SK-N-MC (cell line): Measurements from ENCODE around the gene GLI3.

Experiments used
- DNase-seq: peaks from one replicate; pipeline ENCODE4 v3.0.0-alpha.2; 2011; ENCODE audit warnings: low read depth, low spot score
- H3K27ac ChIP-seq: fragments of 200-600 bp; sonication (generic); 2 replicates; pipeline ENCODE4 v1.5.1; 2016; ENCODE audit warnings: mixed run types
- H3K36me3 ChIP-seq: fragments of 200-600 bp; sonication (generic); 2 replicates; pipeline ENCODE4 v1.6.1; 2017; ENCODE audit warnings: antibody characterized with exemption, low read length, mixed read lengths; ENCODE audit not compliant: insufficient read depth
- H3K4me3 ChIP-seq: fragments of 200-600 bp; sonication (generic); 2 replicates; pipeline ENCODE4 v1.5.1; 2016
- H3K9ac ChIP-seq: fragments of 200-600 bp; sonication (generic); 2 replicates; pipeline ENCODE4 v1.8.0; 2017; ENCODE audit warnings: mixed run types, mixed read lengths; ENCODE audit not compliant: insufficient read length
- H3K9me3 ChIP-seq: fragments of 200-600 bp; sonication (generic); 2 replicates; pipeline ENCODE4 v1.6.1; 2017; ENCODE audit warnings: low read depth, mild to moderate bottlenecking, antibody characterized with exemption, low read length, moderate library complexity, mixed read lengths
- EZH2 ChIP-seq: fragments of 200-600 bp; sonication (generic); IDR thresholded peaks from one replicate; pipeline ENCODE4 v1.6.1; 2017; ENCODE audit warnings: antibody characterized with exemption
- FOXP2 ChIP-seq: optimal IDR thresholded peaks from 2 replicates; pipeline ENCODE3; 2011; ENCODE audit warnings: mild to moderate bottlenecking, moderate library complexity; ENCODE audit not compliant: insufficient read depth; ENCODE audit errors: extremely low read length, control extremely low read depth
- POLR2AphosphoS5 ChIP-seq: IDR thresholded peaks from 2 replicates; pipeline ENCODE4 v1.6.1; 2012; ENCODE audit warnings: mild to moderate bottlenecking, low read depth, low read length, borderline replicate concordance

Gene GLI3

DNA sequence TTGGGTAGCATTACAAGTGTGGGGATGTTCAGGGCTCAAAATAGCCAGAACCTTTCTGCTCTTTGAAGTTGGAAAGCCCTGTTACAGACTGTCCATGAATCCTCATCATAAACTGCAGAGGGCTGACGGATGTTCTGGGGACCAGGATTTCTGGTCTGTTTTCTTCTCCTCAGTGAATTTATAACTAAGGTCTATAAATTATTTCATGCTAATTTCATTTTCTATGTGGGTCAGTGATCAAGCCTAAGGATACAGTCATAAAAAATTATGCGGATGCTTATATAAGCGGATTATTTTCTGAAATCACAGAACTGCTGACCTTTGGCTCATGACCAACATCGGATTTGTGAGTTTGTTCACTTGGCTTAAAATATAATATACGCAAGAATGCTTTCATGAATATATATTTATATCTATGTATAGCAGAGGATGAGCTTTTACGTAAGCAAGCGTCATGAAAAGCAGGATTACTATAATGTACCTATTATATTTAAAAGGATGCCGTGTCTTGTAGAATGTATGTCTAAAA is 263.7 kb downstream of the GLI3 start:
- TF ChIP-seq POLR2AphosphoS5 (no peak), FOXP2 (no peak), EZH2 (no peak)
- DNase-seq: no peak
- H3K36me3 ChIP-seq: no peaks in the 10 kb centered on the region
- H3K9me3 ChIP-seq: no peaks in the 10 kb centered on the region
- H3K9ac ChIP-seq: no peak overlapping the region
- H3K4me3 ChIP-seq: no peak overlapping the region
- no peak overlapping the region for H3K27ac ChIP-seq

DNA sequence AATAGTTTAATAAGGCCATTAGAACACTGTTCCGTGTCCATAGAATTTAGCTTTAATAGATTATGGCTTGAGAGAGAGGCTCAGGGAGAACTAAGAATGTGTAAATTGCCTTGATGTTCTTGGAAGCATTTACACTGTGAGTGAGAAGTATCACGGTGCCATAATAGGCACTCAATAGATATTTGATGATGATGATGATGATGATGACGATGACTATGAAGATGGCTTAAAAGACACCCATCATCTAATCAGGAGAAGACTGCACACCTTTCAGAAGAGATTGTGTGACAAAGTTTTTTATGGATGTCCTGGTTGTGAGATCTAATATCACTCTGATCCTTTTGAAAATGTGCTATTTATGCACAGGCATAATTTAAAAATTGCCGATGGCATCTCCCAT is 264.2 kb downstream of the GLI3 start:
- H3K9ac ChIP-seq: no peak overlapping the region
- no peak for DNase-seq
- no peaks in the 10 kb centered on the region for H3K9me3 ChIP-seq
- H3K36me3 ChIP-seq: no peaks in the 10 kb centered on the region
- H3K27ac ChIP-seq: no peak overlapping the region
- no peak for TF ChIP-seq EZH2
- no peak for TF ChIP-seq FOXP2
- TF ChIP-seq POLR2AphosphoS5: no peak
- no peak overlapping the region for H3K4me3 ChIP-seq

DNA sequence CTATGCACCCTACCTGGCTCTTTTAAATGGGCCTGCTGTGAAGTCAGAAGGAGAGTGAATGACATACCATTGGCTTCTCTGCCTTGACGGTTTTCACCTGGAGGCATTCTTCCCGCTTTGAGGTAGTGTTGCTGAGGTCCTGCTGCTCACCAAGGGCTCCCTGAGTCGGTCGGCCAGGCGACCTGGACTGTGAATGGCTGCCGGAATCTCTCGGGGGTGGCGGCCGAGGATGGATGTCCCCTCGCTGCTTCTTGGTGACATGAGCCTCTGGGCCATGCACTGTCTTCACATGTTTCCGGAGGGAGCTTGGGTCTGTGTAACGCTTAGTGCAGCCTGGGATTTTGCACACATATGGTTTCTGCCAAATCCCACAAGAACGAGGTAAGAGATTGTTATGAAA is 264.7 kb downstream of the GLI3 start:
- TF ChIP-seq FOXP2: no peak
- TF ChIP-seq EZH2: no peak
- TF ChIP-seq POLR2AphosphoS5: no peak
- no peak overlapping the region for H3K27ac ChIP-seq
- no peaks in the 10 kb centered on the region for H3K36me3 ChIP-seq

DNA sequence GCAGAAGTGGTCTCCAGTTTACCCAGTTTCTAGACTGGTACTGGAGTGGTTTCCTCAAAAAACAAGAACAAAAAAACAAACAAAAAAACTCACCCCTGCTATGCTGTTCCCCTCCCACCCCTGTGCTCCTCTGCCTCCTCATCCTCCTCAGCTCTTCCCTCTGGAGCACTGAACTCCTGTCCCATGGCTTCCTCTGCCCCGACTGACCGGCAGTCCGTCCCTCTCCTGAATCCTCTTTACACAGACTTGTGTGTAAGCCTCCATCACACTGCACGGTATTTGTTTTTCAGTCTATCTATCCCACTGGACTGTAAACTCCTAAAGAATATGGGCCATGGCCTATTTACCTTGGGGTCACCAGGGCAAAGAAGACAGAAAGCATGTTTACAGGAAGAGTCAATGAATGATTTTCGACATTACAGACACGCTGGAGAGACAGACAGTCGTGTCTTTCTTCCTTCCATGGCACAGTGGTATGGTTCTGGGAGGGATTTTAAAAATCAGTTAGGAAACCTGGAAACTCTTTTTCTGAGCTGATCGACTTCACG is 265.3 kb downstream of the GLI3 start:
- Histone ChIP-seq H3K9ac (no peak overlapping the region), H3K36me3 (no peaks in the 10 kb centered on the region), H3K27ac (no peak overlapping the region), H3K4me3 (no peak overlapping the region), H3K9me3 (no peaks in the 10 kb centered on the region)
- TF ChIP-seq POLR2AphosphoS5 (no peak), FOXP2 (no peak), EZH2 (no peak)
- no peak for DNase-seq

More for the DNA sequence above, 264.7 kb downstream of the GLI3 start:
- H3K9ac ChIP-seq: no peak overlapping the region
- no peak for DNase-seq
- no peak overlapping the region for H3K4me3 ChIP-seq
- no peaks in the 10 kb centered on the region for H3K9me3 ChIP-seq

DNA sequence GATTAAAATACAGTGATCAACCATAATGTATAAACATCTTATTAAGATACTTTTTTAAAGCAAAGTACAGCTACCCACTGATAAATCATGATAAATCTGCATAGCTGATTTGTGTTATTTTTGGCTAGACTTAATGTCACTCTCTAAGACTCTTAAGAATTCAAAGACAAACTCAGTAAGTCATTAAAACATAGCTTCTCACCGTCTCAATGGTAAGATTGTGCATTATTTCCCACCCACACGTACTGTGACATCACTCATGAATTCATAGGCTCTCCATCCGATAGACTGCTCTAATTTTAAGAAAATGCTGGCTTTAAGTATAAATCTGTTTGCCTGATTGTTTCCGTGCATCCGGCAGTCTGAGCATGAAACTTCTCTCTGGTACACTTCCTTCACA is 266.1 kb downstream of the GLI3 start:
- Histone ChIP-seq H3K27ac (no peak overlapping the region), H3K9me3 (no peaks in the 10 kb centered on the region), H3K4me3 (no peak overlapping the region), H3K36me3 (no peaks in the 10 kb centered on the region), H3K9ac (no peak overlapping the region)
- TF ChIP-seq POLR2AphosphoS5 (no peak), EZH2 (no peak), FOXP2 (no peak)
- no peak for DNase-seq

DNA sequence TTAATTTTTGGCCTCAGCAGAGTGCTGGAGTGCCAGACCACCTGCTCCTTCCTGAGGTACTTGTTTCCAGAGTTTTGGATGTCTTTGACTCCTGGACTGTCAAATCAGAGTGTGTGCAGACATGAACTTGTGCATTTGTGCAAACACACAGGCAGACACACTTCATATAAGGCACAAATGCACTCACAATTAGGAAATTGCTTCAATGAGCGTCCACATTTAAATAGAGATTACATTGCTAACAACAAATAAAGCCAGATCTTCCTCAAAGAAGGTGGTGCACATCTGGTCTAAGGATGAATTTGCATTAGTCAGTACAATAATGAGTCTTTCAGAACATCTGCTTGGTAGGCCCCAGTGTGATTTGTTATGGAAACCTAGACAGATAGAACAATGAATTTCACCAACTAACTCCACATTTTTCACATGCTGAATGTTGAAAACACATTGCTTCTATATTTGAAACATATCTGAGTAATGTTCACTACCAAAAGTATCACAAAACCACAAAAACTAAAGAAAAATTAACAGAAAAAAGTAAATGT is 267.4 kb downstream of the GLI3 start:
- no peak for DNase-seq
- H3K36me3 ChIP-seq: no peaks in the 10 kb centered on the region
- H3K9ac ChIP-seq: no peak overlapping the region
- H3K27ac ChIP-seq: no peak overlapping the region
- TF ChIP-seq FOXP2: no peak
- TF ChIP-seq POLR2AphosphoS5: no peak
- TF ChIP-seq EZH2: no peak
- H3K4me3 ChIP-seq: no peak overlapping the region
- H3K9me3 ChIP-seq: no peaks in the 10 kb centered on the region

DNA sequence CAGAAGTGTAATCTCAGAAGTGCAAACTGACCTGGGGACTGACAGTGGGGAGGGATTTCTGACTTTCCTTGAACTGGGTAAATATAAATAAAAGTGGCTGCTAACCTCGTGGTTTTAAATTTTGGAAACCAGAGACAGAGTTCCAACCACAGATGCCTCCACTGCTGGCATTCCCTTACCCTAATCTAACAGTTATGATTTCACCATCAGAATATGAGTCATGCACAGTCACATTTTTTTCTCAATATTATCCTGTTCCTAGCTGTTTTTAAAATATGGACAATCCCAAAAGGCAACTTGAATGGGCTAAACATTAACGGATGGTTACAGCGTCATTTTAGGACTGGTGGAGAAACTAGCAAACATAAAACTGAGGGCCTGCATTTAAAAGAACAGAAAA is 269.9 kb downstream of the GLI3 start:
- no peak overlapping the region for H3K4me3 ChIP-seq
- H3K36me3 ChIP-seq: no peaks in the 10 kb centered on the region
- no peak overlapping the region for H3K9ac ChIP-seq
- H3K27ac ChIP-seq: no peak overlapping the region
- TF ChIP-seq FOXP2 (no peak), EZH2 (no peak), POLR2AphosphoS5 (no peak)
- no peaks in the 10 kb centered on the region for H3K9me3 ChIP-seq
- DNase-seq: no peak

DNA sequence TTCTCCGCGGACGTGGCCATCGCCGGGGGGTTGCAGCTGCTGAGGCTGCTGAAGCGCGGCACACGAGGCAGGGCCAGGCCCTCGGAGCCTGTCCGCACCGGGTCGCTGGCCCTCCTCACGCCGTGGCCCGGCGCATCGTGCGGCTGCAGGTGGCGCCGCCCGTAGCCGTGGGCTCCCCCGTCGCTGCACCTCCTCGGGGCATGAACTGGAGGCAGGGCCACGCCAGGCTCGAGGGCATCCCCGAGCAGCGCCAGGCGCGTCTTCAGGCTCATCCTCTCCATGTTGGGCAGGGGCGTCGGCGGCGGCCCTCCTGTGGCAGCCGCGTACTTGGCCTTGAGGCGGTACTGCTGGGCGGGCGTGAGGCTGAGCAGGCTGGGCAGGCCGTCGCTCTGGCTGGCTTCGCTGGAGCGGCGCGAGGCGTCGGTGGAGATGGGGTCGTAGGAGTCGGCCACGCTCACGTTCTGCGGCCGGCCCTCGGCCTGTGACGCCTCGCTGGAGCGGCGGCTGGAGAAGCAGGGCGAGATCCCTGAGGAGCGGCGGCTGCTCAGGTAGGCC is 271.0 kb downstream of the GLI3 start:
- Histone ChIP-seq H3K9ac (no peak overlapping the region), H3K9me3 (no peaks in the 10 kb centered on the region), H3K4me3 (no peak overlapping the region), H3K27ac (no peak overlapping the region), H3K36me3 (no peaks in the 10 kb centered on the region)
- no peak for TF ChIP-seq EZH2
- TF ChIP-seq POLR2AphosphoS5: no peak
- TF ChIP-seq FOXP2: no peak
- DNase-seq: no peak
